Activated CD4-positive, alpha-beta memory T cell treated with anti-CD3 and anti-CD28 coated beads for 36 hours (primary cell): ENCODE data around the gene LMBR1. TPM values are rescaled to one million over a fixed set of nuclear protein-coding genes. Genes with fewer than 3 reads are reported as not detected.
"Not testable (repeated sequence)": the region's sequence is repeated elsewhere in the genome, so short reads cannot be mapped to it uniquely, and the experiment has no call there.

Experiments used
- CTCF ChIA-PET: fragments of 350-600 bp; sonication (Branson Sonifier 250); formaldehyde crosslinking; loops from one replicate; lab custom pipeline; 2021; ENCODE audit warnings: antibody characterized with exemption, inconsistent platforms; lab: Charles Lee
- POLR2A ChIA-PET: fragments of 350-600 bp; sonication (Branson Sonifier 250); formaldehyde crosslinking; loops from one replicate; lab custom pipeline; 2021; ENCODE audit warnings: antibody characterized with exemption; lab: Charles Lee
- DNase-seq: peaks from one replicate; pipeline ENCODE4 v3.0.0-alpha.2; 2020
- H3K27ac Mint-ChIP-seq: one replicate; pipeline ENCODE4 v1.8.0; 2021; ENCODE audit warnings: mixed read lengths
- H3K27me3 Mint-ChIP-seq: one replicate; pipeline ENCODE4 v1.8.0; 2021; ENCODE audit warnings: mixed read lengths
- H3K36me3 Mint-ChIP-seq: one replicate; pipeline ENCODE4 v1.8.0; 2021; ENCODE audit warnings: mixed read lengths
- H3K4me1 Mint-ChIP-seq: one replicate; pipeline ENCODE4 v1.8.0; 2021; ENCODE audit warnings: low read depth, mixed read lengths
- H3K4me3 Mint-ChIP-seq: one replicate; pipeline ENCODE4 v1.8.0; 2021; ENCODE audit warnings: mild to moderate bottlenecking, mixed read lengths
- H3K9me3 Mint-ChIP-seq: one replicate; pipeline ENCODE4 v1.8.0; 2021; ENCODE audit warnings: mixed read lengths
- intact Hi-C: fragments of 100-400 bp; cut with micrococcal nuclease; formaldehyde crosslinking; loops from one replicate; pipeline ENCODE4 v1.15.1; 2023
- total RNA-seq, 2 experiments: library from RNA; stranded (reverse); gene quantifications; one replicate each; pipeline ENCODE4 v1.2.3, GENCODE V29; 2021

Gene LMBR1
- total RNA-seq, 2 experiments from 2014 or later, result 36.6 to 37.8 TPM

GRCh38 chr7:156735851-156736250, 157.1 kb downstream of the LMBR1 start:
- intact Hi-C loops, result no loop called here

GRCh38 chr7:156733638-156734037, 159.3 kb downstream of the LMBR1 start:
- H3K4me1 Mint-ChIP-seq, result no peaks in the 10 kb centered on the region
- ChIA-PET CTCF (no interaction called here), POLR2A (interaction anchor here (0.6 kb wide), 1 partner anchor 8 kb away, joined by 3 read pairs; no protein-coding TSS in a partner anchor)
- H3K4me3 Mint-ChIP-seq, result no peak overlapping the region
- no peaks in the 10 kb centered on the region for H3K27me3 Mint-ChIP-seq
- peaks cover 68% of the 10 kb centered on the region for H3K36me3 Mint-ChIP-seq
- no peak overlapping the region for H3K27ac Mint-ChIP-seq
- no peak for DNase-seq
- peaks cover 30% of the 10 kb centered on the region for H3K9me3 Mint-ChIP-seq
- intact Hi-C loops, result loop anchor here (2.0 kb wide), 1 partner anchor 17 kb away; no protein-coding TSS in a partner anchor

More at GRCh38 chr7:156735851-156736250, 157.1 kb downstream of the LMBR1 start:
- peaks cover 30% of the 10 kb centered on the region for H3K9me3 Mint-ChIP-seq
- ChIA-PET POLR2A (no interaction called here), CTCF (no interaction called here)
- H3K36me3 Mint-ChIP-seq, result peaks cover 65% of the 10 kb centered on the region
- no peak overlapping the region for H3K4me3 Mint-ChIP-seq
- H3K4me1 Mint-ChIP-seq, result no peaks in the 10 kb centered on the region
- no peaks in the 10 kb centered on the region for H3K27me3 Mint-ChIP-seq
- no peak for DNase-seq
- H3K27ac Mint-ChIP-seq, result no peak overlapping the region

GRCh38 chr7:156732091-156732625, 160.8 kb downstream of the LMBR1 start:
- no peak overlapping the region for H3K27ac Mint-ChIP-seq
- no peak for DNase-seq
- H3K4me1 Mint-ChIP-seq, result no peaks in the 10 kb centered on the region
- intact Hi-C loops, result loop anchor here (2.0 kb wide), 1 partner anchor 19 kb away; no protein-coding TSS in a partner anchor
- H3K4me3 Mint-ChIP-seq, result no peak overlapping the region
- H3K36me3 Mint-ChIP-seq, result peaks cover 59% of the 10 kb centered on the region
- H3K27me3 Mint-ChIP-seq, result no peaks in the 10 kb centered on the region
- peaks cover 30% of the 10 kb centered on the region for H3K9me3 Mint-ChIP-seq
- ChIA-PET CTCF (no interaction called here), POLR2A (no interaction called here)

- Mint-ChIP-seq H3K9me3 (peaks cover 28% of the 10 kb centered on the region), H3K36me3 (peaks cover 55% of the 10 kb centered on the region), H3K4me1 (no peaks in the 10 kb centered on the region), H3K4me3 (no peak overlapping the region), H3K27me3 (no peaks in the 10 kb centered on the region), H3K27ac (no peak overlapping the region)
- POLR2A ChIA-PET, result no interaction called here
- no peak for DNase-seq
- CTCF ChIA-PET, result no interaction called here
- intact Hi-C loops, result loop anchor here (2.0 kb wide), 1 partner anchor 19 kb away; no protein-coding TSS in a partner anchor
Measured at GRCh38 chr7:156731651-156732050, 161.3 kb downstream of the LMBR1 start.

GRCh38 chr7:156725936-156726335, 167.0 kb downstream of the LMBR1 start:
- ChIA-PET CTCF (no interaction called here), POLR2A (no interaction called here)
- no peak for DNase-seq
- intact Hi-C loops, result no loop called here
- Mint-ChIP-seq H3K9me3 (no peaks in the 10 kb centered on the region), H3K4me3 (no peak overlapping the region), H3K27ac (no peak overlapping the region), H3K27me3 (no peaks in the 10 kb centered on the region), H3K4me1 (no peaks in the 10 kb centered on the region), H3K36me3 (peaks cover 14% of the 10 kb centered on the region)

GRCh38 chr7:156725073-156725472, 167.9 kb downstream of the LMBR1 start:
- intact Hi-C loops, result no loop called here
- H3K4me1 Mint-ChIP-seq, result no peaks in the 10 kb centered on the region
- DNase-seq, result no peak
- no peaks in the 10 kb centered on the region for H3K9me3 Mint-ChIP-seq
- ChIA-PET POLR2A (no interaction called here), CTCF (no interaction called here)
- H3K27me3 Mint-ChIP-seq, result no peaks in the 10 kb centered on the region
- no peak overlapping the region for H3K27ac Mint-ChIP-seq
- H3K36me3 Mint-ChIP-seq, result peaks cover 16% of the 10 kb centered on the region
- no peak overlapping the region for H3K4me3 Mint-ChIP-seq

- H3K36me3 Mint-ChIP-seq, result peaks cover 24% of the 10 kb centered on the region
Measured at GRCh38 chr7:156722043-156722826, 170.7 kb downstream of the LMBR1 start.

GRCh38 chr7:156703773-156704482, 189.1 kb downstream of the LMBR1 start:
- H3K4me3 Mint-ChIP-seq, result no peak overlapping the region
- ChIA-PET CTCF (no interaction called here), POLR2A (no interaction called here)
- DNase-seq, result no peak
- H3K4me1 Mint-ChIP-seq, result no peaks in the 10 kb centered on the region
- intact Hi-C loops, result no loop called here
- no peak overlapping the region for H3K27ac Mint-ChIP-seq
- peaks cover 25% of the 10 kb centered on the region for H3K9me3 Mint-ChIP-seq
- no peaks in the 10 kb centered on the region for H3K27me3 Mint-ChIP-seq
- peaks cover 66% of the 10 kb centered on the region for H3K36me3 Mint-ChIP-seq

More at GRCh38 chr7:156722043-156722826, 170.7 kb downstream of the LMBR1 start:
- intact Hi-C loops, result no loop called here
- ChIA-PET CTCF (no interaction called here), POLR2A (no interaction called here)
- no peak overlapping the region for H3K4me3 Mint-ChIP-seq
- H3K27ac Mint-ChIP-seq, result no peak overlapping the region
- H3K4me1 Mint-ChIP-seq, result no peaks in the 10 kb centered on the region
- H3K9me3 Mint-ChIP-seq, result no peaks in the 10 kb centered on the region
- no peak for DNase-seq
- no peaks in the 10 kb centered on the region for H3K27me3 Mint-ChIP-seq

GRCh38 chr7:156703209-156703608, 189.8 kb downstream of the LMBR1 start:
- peaks cover 27% of the 10 kb centered on the region for H3K9me3 Mint-ChIP-seq
- H3K27me3 Mint-ChIP-seq, result no peaks in the 10 kb centered on the region
- POLR2A ChIA-PET, result no interaction called here
- H3K27ac Mint-ChIP-seq, result no peak overlapping the region
- H3K4me3 Mint-ChIP-seq, result no peak overlapping the region
- intact Hi-C loops, result no loop called here
- H3K4me1 Mint-ChIP-seq, result no peaks in the 10 kb centered on the region
- CTCF ChIA-PET, result no interaction called here
- no peak for DNase-seq
- peaks cover 65% of the 10 kb centered on the region for H3K36me3 Mint-ChIP-seq

GRCh38 chr7:156702399-156702798, 190.6 kb downstream of the LMBR1 start:
- CTCF ChIA-PET, result no interaction called here
- intact Hi-C loops, result no loop called here
- Mint-ChIP-seq H3K4me1 (no peaks in the 10 kb centered on the region), H3K9me3 (peaks cover 31% of the 10 kb centered on the region), H3K27me3 (no peaks in the 10 kb centered on the region), H3K36me3 (peaks cover 67% of the 10 kb centered on the region), H3K27ac (no peak overlapping the region), H3K4me3 (no peak overlapping the region)
- POLR2A ChIA-PET, result no interaction called here
- DNase-seq, result no peak

- H3K4me3 Mint-ChIP-seq, H3K27me3 Mint-ChIP-seq, H3K4me1 Mint-ChIP-seq, POLR2A ChIA-PET, CTCF ChIA-PET, H3K27ac Mint-ChIP-seq, intact Hi-C loops, DNase-seq: not testable (repeated sequence)
- H3K36me3 Mint-ChIP-seq, result peaks cover 67% of the 10 kb centered on the region
- H3K9me3 Mint-ChIP-seq, result peaks cover 35% of the 10 kb centered on the region
Measured at GRCh38 chr7:156701787-156702186, 191.2 kb downstream of the LMBR1 start.

- H3K4me1 Mint-ChIP-seq, DNase-seq, CTCF ChIA-PET, H3K27ac Mint-ChIP-seq, intact Hi-C loops, H3K4me3 Mint-ChIP-seq, POLR2A ChIA-PET, H3K27me3 Mint-ChIP-seq: not testable (repeated sequence)
- Mint-ChIP-seq H3K9me3 (peaks cover 45% of the 10 kb centered on the region), H3K36me3 (peaks cover 57% of the 10 kb centered on the region)
Measured at GRCh38 chr7:156698512-156698911, 194.5 kb downstream of the LMBR1 start.
